Omental fat pad (tissue), 4 donors: Measurements from ENCODE around the gene MPP3. TPM values are rescaled to one million over a fixed set of nuclear protein-coding genes. Genes with fewer than 3 reads are reported as not detected.

Experiments used
- ATAC-seq: fragments of 150-250 bp; one replicate; pipeline ENCODE4 v1.9.1; 2016; ENCODE audit warnings: mild to moderate bottlenecking, moderate library complexity; ENCODE audit not compliant: low FRiP score
- DNase-seq: peaks from one replicate; pipeline ENCODE4 v3.0.0-alpha.2; 2019; ENCODE audit warnings: low spot score
- CTCF ChIP-seq, 3 donors: fragments of 450-650 bp; IDR thresholded peaks; one replicate each; pipeline ENCODE4 v1.5.1; 2016 to 2017; ENCODE audit warnings: antibody characterized with exemption in 3 of 3, mild to moderate bottlenecking in 3 of 3, moderate library complexity in 2 of 3
- total RNA-seq, 4 donors: library from RNA; depleted of rRNA; stranded (reverse); fragments of >200 nt; gene quantifications; one replicate each; pipeline ENCODE4 v1.1.0, GENCODE V29; 2016

The MPP3 gene
- total RNA-seq, 4 donors from 2014 or later, result 13.2 to 27.9 (median 24.0) TPM

- no peak for DNase-seq
- TF ChIP-seq CTCF (IDR thresholded peaks at IDR 0.05), result no peak
- no peak for ATAC-seq
These were observed 10.3 kb downstream of the MPP3 start for GRCh38 chr17:43822570-43823190.

- no peak for TF ChIP-seq CTCF (IDR thresholded peaks at IDR 0.05)
- no peak for DNase-seq
- ATAC-seq, result no peak
These were observed 12.2 kb downstream of the MPP3 start for GRCh38 chr17:43820759-43821158.

- no peak for TF ChIP-seq CTCF (IDR thresholded peaks at IDR 0.05)
- DNase-seq, result no peak
- ATAC-seq, result no peak
These were observed 14.0 kb downstream of the MPP3 start for GRCh38 chr17:43818966-43819365.

GRCh38 chr17:43817826-43818225, 15.1 kb downstream of the MPP3 start:
- no peak for TF ChIP-seq CTCF (IDR thresholded peaks at IDR 0.05)
- DNase-seq (no peak), ATAC-seq (no peak)

- DNase-seq (no peak), ATAC-seq (no peak)
- TF ChIP-seq CTCF (IDR thresholded peaks at IDR 0.05), result no peak
These were observed 16.3 kb downstream of the MPP3 start for GRCh38 chr17:43816336-43817320.

DNA sequence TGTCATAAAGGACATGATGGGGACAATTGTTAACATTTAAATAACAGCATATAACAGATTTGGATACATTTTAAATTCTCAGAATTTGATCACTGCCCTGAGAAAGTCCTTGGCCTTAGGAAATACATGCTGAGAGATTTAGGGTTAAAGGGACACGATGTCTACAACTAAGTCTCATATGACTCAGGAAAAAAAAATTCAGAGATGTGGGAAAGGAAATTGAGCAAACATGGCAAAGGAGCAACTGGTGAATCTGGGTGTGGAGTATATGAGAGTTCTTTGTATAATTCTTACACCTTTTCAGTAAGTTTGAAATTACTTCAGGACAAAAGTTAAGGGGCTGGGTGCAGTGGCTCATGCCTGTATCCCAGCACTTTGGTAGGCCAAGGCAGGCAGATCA, 18.2 kb downstream of the MPP3 start:
- no peak for TF ChIP-seq CTCF (IDR thresholded peaks at IDR 0.05)
- DNase-seq (no peak), ATAC-seq (no peak)
